K562 (cell line): ENCODE data around the gene TMEM129. TPM values are rescaled to one million over a fixed set of nuclear protein-coding genes. Genes with fewer than 3 reads are reported as not detected.

Source experiments
- MCM5 ChIP-seq: fragments of 450-650 bp; IDR thresholded peaks from 2 replicates; pipeline ENCODE4 v1.6.1; 2016; ENCODE audit warnings: low read depth
- MTA3 ChIP-seq: fragments of 450-650 bp; formaldehyde crosslinking; IDR thresholded peaks from 2 replicates; pipeline ENCODE4 v1.6.1; 2017; ENCODE audit warnings: mild to moderate bottlenecking, borderline replicate concordance
- NEUROD1 ChIP-seq: fragments of 150-350 bp; IDR thresholded peaks from 2 replicates; pipeline ENCODE4 v1.6.1; 2014; ENCODE audit warnings: borderline replicate concordance, low read length, low read depth; ENCODE audit not compliant: partially characterized antibody
- RHOXF2B ChIP-seq: fragments of 250-450 bp; sonication (Bioruptor Pico); conservative IDR thresholded peaks from 2 replicates; pipeline ENCODE4 v1.5.1; 2021
- SIX5 ChIP-seq, 2 experiments: IDR thresholded peaks; 2 replicates each; pipeline ENCODE4 v1.6.1; 2011; ENCODE audit warnings: low read length in 2 of 2, borderline replicate concordance in 1 of 2, low read depth in 1 of 2, mild to moderate bottlenecking in 1 of 2, moderate library complexity in 1 of 2; ENCODE audit not compliant: insufficient read depth in 1 of 2
- TFAM ChIP-seq: fragments of 250-450 bp; sonication (Bioruptor Pico); conservative IDR thresholded peaks from 2 replicates; pipeline ENCODE4 v1.5.0; 2021; ENCODE audit warnings: mild to moderate bottlenecking, moderate library complexity
- XRCC5 ChIP-seq: fragments of 200-400 bp; formaldehyde crosslinking; IDR thresholded peaks from 2 replicates; pipeline ENCODE4 v1.6.1; 2017; ENCODE audit warnings: low read depth, mild to moderate bottlenecking, low read length
- polyA plus RNA-seq, 8 experiments: library from polyadenylated mRNA; depleted of rRNA in 4 of 8; stranded (reverse) in 5 of 8; unstranded in 3 of 8; fragments of >200 nt; fragmentation: Nextera tagmentation in 2 of 8; fragmentation: Illumina TruSeq in 1 of 8; extraction: Ambion mirVana in 2 of 8; extraction: Trizol in 1 of 8; gene quantifications; 2 replicates each; pipeline versions ENCODE4 v1.2.1 to v1.2.3, GENCODE V29; 2011 to 2014; ENCODE audit warnings: inconsistent platforms in 1 of 8, missing spikeins in 1 of 8
- total RNA-seq, 7 experiments: library from RNA; depleted of rRNA in 6 of 7; stranded (reverse); fragments of >200 nt in 6 of 7; fragmentation: Illumina TruSeq in 2 of 7; extraction: Trizol in 2 of 7; gene quantifications; 2 replicates each; pipeline versions ENCODE4 v1.2.1 to v1.2.3, GENCODE V29; 2011 to 2021; ENCODE audit warnings: low replicate concordance in 1 of 7
- TF ChIP-seq, protein P1 (sequence below), 2 experiments: fragments of 450-650 bp; formaldehyde crosslinking in 1 of 2; IDR thresholded peaks; 2 replicates each; pipeline versions ENCODE4 v1.4.0 to v1.6.1; 2014 to 2020; ENCODE audit warnings: mild to moderate bottlenecking in 2 of 2, borderline replicate concordance in 1 of 2, low read depth in 1 of 2
- TF ChIP-seq, protein P2 (sequence below): fragments of 450-650 bp; formaldehyde crosslinking; IDR thresholded peaks from 2 replicates; pipeline ENCODE4 v1.4.0; 2020; ENCODE audit warnings: mild to moderate bottlenecking, mixed read lengths
- TF ChIP-seq, protein P3 (sequence below): fragments of 450-650 bp; IDR thresholded peaks from 2 replicates; pipeline ENCODE4 v1.6.1; 2017; ENCODE audit warnings: mild to moderate bottlenecking, moderate library complexity
- TF ChIP-seq, protein P4 (sequence below): fragments of 250-450 bp; sonication (Bioruptor Pico); IDR thresholded peaks from 2 replicates; pipeline ENCODE4 v1.4.0; 2020; ENCODE audit warnings: mild to moderate bottlenecking, moderate library complexity

Gene TMEM129
- total and polyA plus RNA-seq, 9 of the 15 experiments (the other 6 are each of a cell fraction or from before 2014, with no cell fraction given) = 0.34 to 47.2 (median 18.8) TPM

DNA sequence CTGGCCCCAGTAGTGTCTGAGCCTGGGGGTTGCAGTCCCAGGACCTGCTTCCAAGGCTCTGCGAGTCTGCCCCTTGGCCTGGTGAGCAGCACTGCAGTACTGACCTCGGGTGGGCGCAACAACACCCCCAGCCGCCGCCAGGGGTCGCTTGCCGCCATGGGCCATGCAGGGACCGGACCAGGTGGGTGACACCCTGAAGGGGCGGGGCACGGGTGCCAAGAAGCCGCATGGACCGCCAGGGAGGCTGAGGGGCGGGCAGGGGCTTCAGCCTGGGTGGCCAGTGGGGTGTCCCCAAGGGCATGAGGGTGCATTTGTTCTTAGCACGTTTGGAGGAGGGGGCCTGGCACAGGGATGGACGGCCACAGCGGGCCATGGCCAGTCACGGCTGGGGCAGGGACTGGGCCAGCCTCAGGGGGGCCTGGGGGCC is 25.2 kb upstream of the TMEM129 start (continued):
- TF ChIP-seq XRCC5 (no peak), MCM5 (no peak), NEUROD1 (no peak), MTA3 (0 out of 2 replicates have a peak, but pooled peaks have one; percentile 19), RHOXF2B (no peak), SIX5 (IDR thresholded peaks at IDR 0.05; ENCODE audit: borderline replicate concordance in 1 of 2, insufficient read depth in 1 of 2, low read depth in 1 of 2, low read length in 2 of 2) (no peak), TFAM (CRISPR knock-in tag) (no peak)
- TF ChIP-seq, protein P1, sequence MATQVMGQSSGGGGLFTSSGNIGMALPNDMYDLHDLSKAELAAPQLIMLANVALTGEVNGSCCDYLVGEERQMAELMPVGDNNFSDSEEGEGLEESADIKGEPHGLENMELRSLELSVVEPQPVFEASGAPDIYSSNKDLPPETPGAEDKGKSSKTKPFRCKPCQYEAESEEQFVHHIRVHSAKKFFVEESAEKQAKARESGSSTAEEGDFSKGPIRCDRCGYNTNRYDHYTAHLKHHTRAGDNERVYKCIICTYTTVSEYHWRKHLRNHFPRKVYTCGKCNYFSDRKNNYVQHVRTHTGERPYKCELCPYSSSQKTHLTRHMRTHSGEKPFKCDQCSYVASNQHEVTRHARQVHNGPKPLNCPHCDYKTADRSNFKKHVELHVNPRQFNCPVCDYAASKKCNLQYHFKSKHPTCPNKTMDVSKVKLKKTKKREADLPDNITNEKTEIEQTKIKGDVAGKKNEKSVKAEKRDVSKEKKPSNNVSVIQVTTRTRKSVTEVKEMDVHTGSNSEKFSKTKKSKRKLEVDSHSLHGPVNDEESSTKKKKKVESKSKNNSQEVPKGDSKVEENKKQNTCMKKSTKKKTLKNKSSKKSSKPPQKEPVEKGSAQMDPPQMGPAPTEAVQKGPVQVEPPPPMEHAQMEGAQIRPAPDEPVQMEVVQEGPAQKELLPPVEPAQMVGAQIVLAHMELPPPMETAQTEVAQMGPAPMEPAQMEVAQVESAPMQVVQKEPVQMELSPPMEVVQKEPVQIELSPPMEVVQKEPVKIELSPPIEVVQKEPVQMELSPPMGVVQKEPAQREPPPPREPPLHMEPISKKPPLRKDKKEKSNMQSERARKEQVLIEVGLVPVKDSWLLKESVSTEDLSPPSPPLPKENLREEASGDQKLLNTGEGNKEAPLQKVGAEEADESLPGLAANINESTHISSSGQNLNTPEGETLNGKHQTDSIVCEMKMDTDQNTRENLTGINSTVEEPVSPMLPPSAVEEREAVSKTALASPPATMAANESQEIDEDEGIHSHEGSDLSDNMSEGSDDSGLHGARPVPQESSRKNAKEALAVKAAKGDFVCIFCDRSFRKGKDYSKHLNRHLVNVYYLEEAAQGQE (IDR thresholded peaks at IDR 0.05; ENCODE audit: borderline replicate concordance) = peak; percentile 47; the same call in 1 of the 2 replicates
- TF ChIP-seq, protein P1 (CRISPR knock-in tag; IDR thresholded peaks at IDR 0.05; ENCODE audit: low read depth) = no peak
- TF ChIP-seq, protein P2, sequence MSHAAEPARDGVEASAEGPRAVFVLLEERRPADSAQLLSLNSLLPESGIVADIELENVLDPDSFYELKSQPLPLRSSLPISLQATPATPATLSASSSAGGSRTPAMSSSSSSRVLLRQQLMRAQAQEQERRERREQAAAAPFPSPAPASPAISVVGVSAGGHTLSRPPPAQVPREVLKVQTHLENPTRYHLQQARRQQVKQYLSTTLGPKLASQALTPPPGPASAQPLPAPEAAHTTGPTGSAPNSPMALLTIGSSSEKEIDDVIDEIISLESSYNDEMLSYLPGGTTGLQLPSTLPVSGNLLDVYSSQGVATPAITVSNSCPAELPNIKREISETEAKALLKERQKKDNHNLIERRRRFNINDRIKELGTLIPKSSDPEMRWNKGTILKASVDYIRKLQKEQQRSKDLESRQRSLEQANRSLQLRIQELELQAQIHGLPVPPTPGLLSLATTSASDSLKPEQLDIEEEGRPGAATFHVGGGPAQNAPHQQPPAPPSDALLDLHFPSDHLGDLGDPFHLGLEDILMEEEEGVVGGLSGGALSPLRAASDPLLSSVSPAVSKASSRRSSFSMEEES (CRISPR knock-in tag) = no peak
- TF ChIP-seq, protein P3, sequence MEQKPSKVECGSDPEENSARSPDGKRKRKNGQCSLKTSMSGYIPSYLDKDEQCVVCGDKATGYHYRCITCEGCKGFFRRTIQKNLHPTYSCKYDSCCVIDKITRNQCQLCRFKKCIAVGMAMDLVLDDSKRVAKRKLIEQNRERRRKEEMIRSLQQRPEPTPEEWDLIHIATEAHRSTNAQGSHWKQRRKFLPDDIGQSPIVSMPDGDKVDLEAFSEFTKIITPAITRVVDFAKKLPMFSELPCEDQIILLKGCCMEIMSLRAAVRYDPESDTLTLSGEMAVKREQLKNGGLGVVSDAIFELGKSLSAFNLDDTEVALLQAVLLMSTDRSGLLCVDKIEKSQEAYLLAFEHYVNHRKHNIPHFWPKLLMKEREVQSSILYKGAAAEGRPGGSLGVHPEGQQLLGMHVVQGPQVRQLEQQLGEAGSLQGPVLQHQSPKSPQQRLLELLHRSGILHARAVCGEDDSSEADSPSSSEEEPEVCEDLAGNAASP = no peak
- TF ChIP-seq, protein P4, sequence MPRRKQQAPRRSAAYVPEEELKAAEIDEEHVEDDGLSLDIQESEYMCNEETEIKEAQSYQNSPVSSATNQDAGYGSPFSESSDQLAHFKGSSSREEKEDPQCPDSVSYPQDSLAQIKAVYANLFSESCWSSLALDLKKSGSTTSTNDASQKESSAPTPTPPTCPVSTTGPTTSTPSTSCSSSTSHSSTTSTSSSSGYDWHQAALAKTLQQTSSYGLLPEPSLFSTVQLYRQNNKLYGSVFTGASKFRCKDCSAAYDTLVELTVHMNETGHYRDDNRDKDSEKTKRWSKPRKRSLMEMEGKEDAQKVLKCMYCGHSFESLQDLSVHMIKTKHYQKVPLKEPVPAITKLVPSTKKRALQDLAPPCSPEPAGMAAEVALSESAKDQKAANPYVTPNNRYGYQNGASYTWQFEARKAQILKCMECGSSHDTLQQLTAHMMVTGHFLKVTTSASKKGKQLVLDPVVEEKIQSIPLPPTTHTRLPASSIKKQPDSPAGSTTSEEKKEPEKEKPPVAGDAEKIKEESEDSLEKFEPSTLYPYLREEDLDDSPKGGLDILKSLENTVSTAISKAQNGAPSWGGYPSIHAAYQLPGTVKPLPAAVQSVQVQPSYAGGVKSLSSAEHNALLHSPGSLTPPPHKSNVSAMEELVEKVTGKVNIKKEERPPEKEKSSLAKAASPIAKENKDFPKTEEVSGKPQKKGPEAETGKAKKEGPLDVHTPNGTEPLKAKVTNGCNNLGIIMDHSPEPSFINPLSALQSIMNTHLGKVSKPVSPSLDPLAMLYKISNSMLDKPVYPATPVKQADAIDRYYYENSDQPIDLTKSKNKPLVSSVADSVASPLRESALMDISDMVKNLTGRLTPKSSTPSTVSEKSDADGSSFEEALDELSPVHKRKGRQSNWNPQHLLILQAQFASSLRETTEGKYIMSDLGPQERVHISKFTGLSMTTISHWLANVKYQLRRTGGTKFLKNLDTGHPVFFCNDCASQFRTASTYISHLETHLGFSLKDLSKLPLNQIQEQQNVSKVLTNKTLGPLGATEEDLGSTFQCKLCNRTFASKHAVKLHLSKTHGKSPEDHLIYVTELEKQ (CRISPR knock-in tag) = no peak
